Psoas muscle (tissue), 8 donors: ENCODE data around the gene ADIG. TPM values are rescaled to one million over a fixed set of nuclear protein-coding genes. Genes with fewer than 3 reads are reported as not detected.

Experiments
- ATAC-seq, 4 donors: fragments of 200-7000 bp; cut with Tn5 transposase; one replicate each; pipeline ENCODE4 v1.9.1; 2020; ENCODE audit warnings: moderate library complexity in 3 of 4, mild to moderate bottlenecking in 2 of 4
- DNase-seq, 2 donors: peaks; one replicate each; pipeline ENCODE4 v3.0.0-alpha.2; 2020
- H3K27ac ChIP-seq: fragments of 200-600 bp; one replicate; pipeline ENCODE4 v1.8.0; 2022
- H3K27me3 ChIP-seq, 3 donors: fragments of 200-600 bp in 1 of 3; one replicate each; pipeline versions ENCODE4 v1.6.1 to v1.8.0; 2013 to 2022; ENCODE audit warnings: low read length in 2 of 3, mild to moderate bottlenecking in 2 of 3, moderate library complexity in 1 of 3; ENCODE audit not compliant: insufficient read depth in 3 of 3
- H3K36me3 ChIP-seq, 2 donors: fragments of 200-600 bp in 1 of 2; one replicate each; pipeline versions ENCODE4 v1.6.1 to v1.8.0; 2013 to 2022; ENCODE audit warnings: low read depth in 1 of 2, mild to moderate bottlenecking in 1 of 2, moderate library complexity in 1 of 2; ENCODE audit not compliant: insufficient read depth in 1 of 2
- H3K4me1 ChIP-seq: fragments of 200-600 bp; one replicate; pipeline ENCODE4 v1.8.0; 2022
- H3K4me3 ChIP-seq: fragments of 200-600 bp; one replicate; pipeline ENCODE4 v1.8.0; 2022; ENCODE audit warnings: mild to moderate bottlenecking
- H3K9me3 ChIP-seq: fragments of 200-600 bp; one replicate; pipeline ENCODE4 v1.8.0; 2022
- WGBS, 3 donors: extraction: QIAGEN DNeasy Blood & Tissue Kit; methylation state at CpG; one replicate each; pipeline versions ENCODE4 v1.1.6 to v1.1.7; 2013; 5-methylcytosine and 5-hydroxymethylcytosine counted together
- intact Hi-C, 2 donors: fragments of 100-400 bp; cut with DNase I; formaldehyde crosslinking; loops; one replicate each; pipeline versions ENCODE4 v1.11.0 to v1.14.2; 2022
- polyA plus RNA-seq, 3 donors: library from polyadenylated mRNA; stranded (reverse); fragments of 200-250 nt; gene quantifications; one replicate each; pipeline ENCODE4 v1.2.3, GENCODE V29; 2013
- total RNA-seq, 4 donors: library from RNA; stranded (reverse); fragmentation: NEBNext Ultra II Directional in 2 of 4; extraction: Animal tissue kit (Norgen Biotek cat#: 25700) in 2 of 4; gene quantifications; one replicate each; pipeline versions ENCODE4 v1.2.1 to v1.2.4, GENCODE V29; 2021 to 2023
- TF ChIP-seq, protein P1 (sequence below): fragments of 200-600 bp; IDR thresholded peaks from one replicate; pipeline ENCODE4 v1.8.0; 2022; ENCODE audit warnings: antibody characterized with exemption
- donor health status: healthy with polysubstance abuse.
- donor health status: DM: no; HTN: no; CAD: no; lungs with moderate emphysema.
- donor health status: Bipolar disorder and iron deficiency.
- donor health status: healthy.
- donor health status: DM: yes; HTN: yes; CAD: no.
- donor health status: DM: no; HTN: no; CAD: no.
- donor health status: DM: no; HTN: no; CAD: no.
- donor health status: DM: yes; HTN: yes; CAD: no.

ADIG gene
- total and polyA plus RNA-seq, 7 donors, result not detected

DNA sequence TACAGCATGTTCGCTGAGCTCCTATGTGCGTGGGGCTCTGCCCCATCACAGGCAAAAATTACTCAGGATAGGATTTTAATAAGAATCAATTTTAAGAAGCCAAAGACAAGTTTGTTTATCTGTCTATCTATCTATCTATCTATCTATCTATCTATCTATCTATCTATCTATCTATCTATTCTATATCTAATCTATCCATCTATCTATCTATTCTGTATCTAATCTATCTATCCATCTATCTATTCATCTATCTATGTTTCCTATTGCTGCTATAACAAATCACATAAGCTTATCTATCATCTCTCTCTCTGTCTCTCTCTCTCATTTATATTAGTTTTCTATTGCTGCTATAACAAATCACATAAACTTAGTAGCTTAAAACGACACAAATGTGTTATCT lies 22.3 kb downstream of the ADIG start:
- DNase-seq, result no peak
- intact Hi-C loops, result no loop called here
- Histone ChIP-seq H3K36me3 (no peaks in the 10 kb centered on the region), H3K4me1 (no peaks in the 10 kb centered on the region), H3K27me3 (peaks cover 0 to 63% (median 16%) of the 10 kb centered on the region in 3 donors), H3K4me3 (no peak overlapping the region), H3K27ac (no peak overlapping the region), H3K9me3 (no peaks in the 10 kb centered on the region)
- WGBS, 3 donors, result 71 to 78% (median 77%) methylated on average over 3 of the region's 3 CpGs
- ATAC-seq, result no peak
- TF ChIP-seq, protein P1, sequence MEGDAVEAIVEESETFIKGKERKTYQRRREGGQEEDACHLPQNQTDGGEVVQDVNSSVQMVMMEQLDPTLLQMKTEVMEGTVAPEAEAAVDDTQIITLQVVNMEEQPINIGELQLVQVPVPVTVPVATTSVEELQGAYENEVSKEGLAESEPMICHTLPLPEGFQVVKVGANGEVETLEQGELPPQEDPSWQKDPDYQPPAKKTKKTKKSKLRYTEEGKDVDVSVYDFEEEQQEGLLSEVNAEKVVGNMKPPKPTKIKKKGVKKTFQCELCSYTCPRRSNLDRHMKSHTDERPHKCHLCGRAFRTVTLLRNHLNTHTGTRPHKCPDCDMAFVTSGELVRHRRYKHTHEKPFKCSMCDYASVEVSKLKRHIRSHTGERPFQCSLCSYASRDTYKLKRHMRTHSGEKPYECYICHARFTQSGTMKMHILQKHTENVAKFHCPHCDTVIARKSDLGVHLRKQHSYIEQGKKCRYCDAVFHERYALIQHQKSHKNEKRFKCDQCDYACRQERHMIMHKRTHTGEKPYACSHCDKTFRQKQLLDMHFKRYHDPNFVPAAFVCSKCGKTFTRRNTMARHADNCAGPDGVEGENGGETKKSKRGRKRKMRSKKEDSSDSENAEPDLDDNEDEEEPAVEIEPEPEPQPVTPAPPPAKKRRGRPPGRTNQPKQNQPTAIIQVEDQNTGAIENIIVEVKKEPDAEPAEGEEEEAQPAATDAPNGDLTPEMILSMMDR, result no peak

GRCh38 chr20:38604873-38605303 lies 23.9 kb downstream of the ADIG start:
- Histone ChIP-seq H3K4me3 (no peak overlapping the region), H3K27ac (no peak overlapping the region), H3K27me3 (peaks cover 0 to 57% (median 19%) of the 10 kb centered on the region in 3 donors), H3K4me1 (no peaks in the 10 kb centered on the region), H3K36me3 (no peaks in the 10 kb centered on the region), H3K9me3 (no peaks in the 10 kb centered on the region)
- TF ChIP-seq, protein P1, result no peak
- no peak for DNase-seq
- intact Hi-C loops, result no loop called here
- no peak for ATAC-seq
- WGBS, 3 donors, result 63% methylated on average over 4 of the region's 4 CpGs

DNA sequence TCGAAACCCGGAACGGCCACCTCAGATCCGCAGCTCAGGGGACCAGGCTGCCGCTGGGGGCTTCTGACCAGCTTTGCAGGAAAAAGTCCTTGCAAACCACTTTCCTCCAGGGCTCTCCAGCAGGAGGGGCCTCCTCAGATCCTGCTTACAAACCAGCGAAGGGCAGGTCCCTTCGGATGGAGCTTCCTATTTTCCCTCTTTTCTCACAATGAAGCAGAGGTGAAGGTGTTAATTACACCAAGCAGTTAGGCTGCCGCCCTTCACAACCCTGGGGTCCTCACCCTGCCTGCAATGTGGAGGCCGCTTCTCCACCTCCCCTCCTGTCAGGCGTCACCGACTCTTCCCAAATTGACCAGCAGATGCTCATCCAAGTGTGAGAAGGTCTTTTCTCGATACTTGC lies 26.4 kb downstream of the ADIG start:
- H3K27me3 ChIP-seq, result peaks cover 0 to 37% (median 9%) of the 10 kb centered on the region in 3 donors
- H3K27ac ChIP-seq, result no peak overlapping the region
- ATAC-seq (no peak), DNase-seq (no peak)
- no peak overlapping the region for H3K4me3 ChIP-seq
- intact Hi-C loops, result no loop called here
- H3K4me1 ChIP-seq, result no peaks in the 10 kb centered on the region
- TF ChIP-seq, protein P1, result no peak
- H3K36me3 ChIP-seq, result no peaks in the 10 kb centered on the region
- WGBS, 3 donors, result 30 to 37% (median 34%) methylated on average over 12 of the region's 12 CpGs
- no peaks in the 10 kb centered on the region for H3K9me3 ChIP-seq

DNA sequence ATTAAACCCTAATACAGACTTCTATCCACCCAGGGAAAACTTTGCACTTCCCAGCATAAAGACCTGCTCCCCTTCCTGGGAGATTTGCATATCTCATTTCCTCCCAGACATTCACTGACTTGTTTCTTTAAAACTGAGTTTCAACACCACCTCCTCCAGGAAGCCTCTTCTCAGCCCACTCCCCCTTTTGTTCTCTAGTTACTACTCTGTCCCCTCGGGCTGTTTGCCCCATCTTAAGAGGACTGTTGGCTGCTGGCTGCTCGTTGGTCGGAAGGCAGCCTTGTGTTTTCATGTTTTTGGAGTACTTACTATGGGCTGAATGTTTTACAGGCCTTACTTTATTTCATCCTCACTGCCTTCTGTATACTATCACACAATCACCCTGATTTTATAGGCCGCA lies 27.2 kb downstream of the ADIG start:
- intact Hi-C loops, result no loop called here
- Histone ChIP-seq H3K9me3 (no peaks in the 10 kb centered on the region), H3K36me3 (no peaks in the 10 kb centered on the region), H3K27ac (no peak overlapping the region), H3K27me3 (peaks cover 0 to 31% (median 6%) of the 10 kb centered on the region in 3 donors), H3K4me3 (no peak overlapping the region), H3K4me1 (no peaks in the 10 kb centered on the region)
- DNase-seq (no peak), ATAC-seq (no peak)
- TF ChIP-seq, protein P1, result no peak
- 70 to 78% (median 74%) methylated on average over 4 of the region's 4 CpGs for WGBS, 3 donors

GRCh38 chr20:38609815-38610214 lies 28.8 kb downstream of the ADIG start:
- intact Hi-C loops, result no loop called here
- no peaks in the 10 kb centered on the region for H3K9me3 ChIP-seq
- WGBS, 3 donors, result 76 to 85% (median 78%) methylated on average over 4 of the region's 4 CpGs
- DNase-seq (no peak), ATAC-seq (no peak)
- no peaks in the 10 kb centered on the region for H3K36me3 ChIP-seq
- H3K4me3 ChIP-seq, result no peak overlapping the region
- H3K27me3 ChIP-seq, result peaks cover 0 to 15% (median 6%) of the 10 kb centered on the region in 3 donors
- no peak overlapping the region for H3K27ac ChIP-seq
- TF ChIP-seq, protein P1, result no peak
- no peaks in the 10 kb centered on the region for H3K4me1 ChIP-seq
